ENCODE measurements around the gene MT1F.

Gene MT1F

GRCh38 chr16:56625943-56626654, 31.7 kb upstream of the MT1F start:
- no peak for DNase-seq

- no peak for DNase-seq
These were observed 31.1 kb upstream of the MT1F start for GRCh38 chr16:56626685-56627084.

- no peak for DNase-seq
These were observed 29.0 kb upstream of the MT1F start for GRCh38 chr16:56628486-56629350.

- no peak for DNase-seq
These were observed 28.2 kb upstream of the MT1F start for GRCh38 chr16:56629531-56629930.

GRCh38 chr16:56630134-56630533, 27.6 kb upstream of the MT1F start:
- DNase-seq = no peak

GRCh38 chr16:56631197-56631596, 26.6 kb upstream of the MT1F start:
- DNase-seq = no peak

- no peak for DNase-seq
These were observed 26.0 kb upstream of the MT1F start for GRCh38 chr16:56631832-56632155.

- DNase-seq = no peak
These were observed 25.5 kb upstream of the MT1F start, which contains the start of gene MT1M for GRCh38 chr16:56632156-56632847. Gene MT1M, plus strand, starts transcription at chr16:56632659. Its CDS starts 73 bp downstream, at chr16:56632732.

- no peak for DNase-seq
These were observed 24.9 kb upstream of the MT1F start for GRCh38 chr16:56632848-56633365.

GRCh38 chr16:56633535-56633934, 24.2 kb upstream of the MT1F start:
- no peak for DNase-seq

GRCh38 chr16:56634715-56635440, 22.9 kb upstream of the MT1F start:
- DNase-seq = no peak

- DNase-seq = no peak
These were observed 22.3 kb upstream of the MT1F start for GRCh38 chr16:56635441-56635967.

- DNase-seq = no peak
These were observed 20.9 kb upstream of the MT1F start for GRCh38 chr16:56636616-56637413.

GRCh38 chr16:56637814-56638750, 19.7 kb upstream of the MT1F start, which contains the start of gene MT1A:
Gene MT1A, plus strand, starts transcription at chr16:56638666. Its CDS starts 73 bp downstream, at chr16:56638739.
- DNase-seq = no peak

GRCh38 chr16:56639045-56639444, 18.7 kb upstream of the MT1F start:
- DNase-seq = no peak

- DNase-seq = no peak
These were observed 17.7 kb upstream of the MT1F start for GRCh38 chr16:56640076-56640475.

GRCh38 chr16:56641166-56641565, 16.6 kb upstream of the MT1F start:
- no peak for DNase-seq

GRCh38 chr16:56643080-56643778, 14.5 kb upstream of the MT1F start:
- DNase-seq = no peak

- DNase-seq = no peak
These were observed 13.9 kb upstream of the MT1F start for GRCh38 chr16:56643833-56644232.

- no peak for DNase-seq
These were observed 12.4 kb upstream of the MT1F start for GRCh38 chr16:56645311-56645710.

All from NCI-H748 treated with DMSO at 0.1 percent for 48 hours (cell line).